Fibroblast of lung (primary cell): ENCODE measurements around the gene NR3C2. TPM values are rescaled to one million over a fixed set of nuclear protein-coding genes. Genes with fewer than 3 reads are reported as not detected.
A peak's percentile ranks its signal among the peaks of the same experiment; 100 is the strongest.

Experiments used
- DNase-seq, 2 donors: peaks; one replicate each; pipeline versions ENCODE4 v3.0.0 to v3.0.0-alpha.2; 2010; ENCODE audit warnings: low read depth in 2 of 2
- H2AFZ ChIP-seq: 2 replicates; pipeline ENCODE4 v1.5.1; 2012; ENCODE audit warnings: low read length, control low read depth, inconsistent platforms
- H3K27ac ChIP-seq: 2 replicates; pipeline ENCODE4 v1.5.1; 2011; ENCODE audit warnings: low read length, control low read depth; ENCODE audit not compliant: insufficient read depth
- H3K27me3 ChIP-seq: 2 replicates; pipeline ENCODE4 v1.5.1; 2011; ENCODE audit warnings: mild to moderate bottlenecking, low read length; ENCODE audit not compliant: control insufficient read depth, insufficient read depth
- H3K36me3 ChIP-seq: 2 replicates; pipeline ENCODE4 v1.5.1; 2011; ENCODE audit warnings: low read length; ENCODE audit not compliant: control insufficient read depth, insufficient read depth
- H3K4me1 ChIP-seq: 2 replicates; pipeline ENCODE4 v1.5.1; 2011; ENCODE audit warnings: low read length; ENCODE audit not compliant: control insufficient read depth, insufficient read depth; ENCODE audit errors: extremely low read depth
- H3K4me2 ChIP-seq: 2 replicates; pipeline ENCODE4 v1.5.1; 2011; ENCODE audit warnings: low read length, control low read depth; ENCODE audit not compliant: insufficient read depth; ENCODE audit errors: extremely low read depth
- H3K4me3 ChIP-seq, 4 experiments: fragments of 200-600 bp in 1 of 4; sonication (generic) in 1 of 4; replicated peaks in 1 of 4; 2 replicates each; pipeline ENCODE4 v1.5.1; 2011 to 2016; ENCODE audit warnings: low read length in 4 of 4, low read depth in 3 of 4, mild to moderate bottlenecking in 3 of 4, control low read depth in 2 of 4, inconsistent platforms in 1 of 4, mixed read lengths in 1 of 4; ENCODE audit not compliant: insufficient read depth in 1 of 4; ENCODE audit errors: control extremely low read depth in 1 of 4
- H3K79me2 ChIP-seq: 2 replicates; pipeline ENCODE4 v1.5.1; 2012; ENCODE audit warnings: mild to moderate bottlenecking, low read length, inconsistent platforms; ENCODE audit not compliant: control insufficient read depth, insufficient read depth
- H3K9ac ChIP-seq: 2 replicates; pipeline ENCODE4 v1.5.1; 2011; ENCODE audit warnings: mild to moderate bottlenecking, low read length, control low read depth; ENCODE audit not compliant: insufficient read depth
- H3K9me3 ChIP-seq: 2 replicates; pipeline ENCODE4 v1.5.1; 2012; ENCODE audit warnings: low read depth, low read length; ENCODE audit not compliant: control insufficient read depth, insufficient read depth
- H4K20me1 ChIP-seq: 2 replicates; pipeline ENCODE4 v1.5.1; 2011; ENCODE audit warnings: low read length; ENCODE audit not compliant: control insufficient read depth, insufficient read depth; ENCODE audit errors: extremely low read depth
- EZH2 ChIP-seq: IDR thresholded peaks from 2 replicates; pipeline ENCODE4 v1.5.1; 2012; ENCODE audit warnings: low read length, control low read depth, mild to moderate bottlenecking; ENCODE audit errors: missing control alignments
- polyA plus RNA-seq, 2 donors: library from polyadenylated mRNA; depleted of rRNA in 1 of 2; stranded (reverse) in 1 of 2; unstranded in 1 of 2; fragments of >200 nt; gene quantifications; 2 replicates each; pipeline ENCODE4 v1.2.1, GENCODE V29; 2011 to 2012; ENCODE audit warnings: missing spikeins in 1 of 2
- total RNA-seq: library from RNA; depleted of rRNA; stranded (reverse); fragments of >200 nt; gene quantifications from 2 replicates; pipeline ENCODE4 v1.2.1, GENCODE V29; 2014
- TF ChIP-seq, protein P1 (sequence below), 2 donors: IDR thresholded peaks in 1 of 2; conservative IDR thresholded peaks in 1 of 2; 1 replicate in 1 of 2; 2 replicates in 1 of 2; pipeline ENCODE4 v1.5.1; 2011 to 2012; ENCODE audit warnings: low read length in 2 of 2, control low read depth in 1 of 2, inconsistent platforms in 1 of 2, low read depth in 1 of 2, mild to moderate bottlenecking in 1 of 2

Gene NR3C2
- total and polyA plus RNA-seq, 2 donors (not counting 1 experiment from before 2014, with no cell fraction given): 1.9 to 7.4 TPM

DNA sequence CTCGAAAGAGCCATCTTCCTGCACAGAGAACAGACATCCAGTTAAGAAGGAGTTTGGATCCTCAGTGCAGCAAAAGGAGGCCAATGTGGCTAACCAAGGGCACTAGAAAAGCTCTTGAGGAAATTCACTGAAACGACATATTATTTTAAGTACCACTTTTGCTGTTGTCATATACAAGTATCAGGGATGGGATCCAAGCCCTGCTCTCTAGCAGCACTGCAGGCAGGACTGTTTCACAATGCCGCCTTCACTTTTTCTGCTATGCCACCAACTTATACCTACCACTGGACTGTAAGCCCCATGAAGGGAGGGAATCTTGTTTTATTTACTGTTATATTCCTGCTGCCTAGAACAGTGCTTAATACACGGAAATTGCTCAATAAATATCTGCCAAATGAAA is 299.0 kb downstream of the NR3C2 start:
- Histone ChIP-seq H3K36me3 (no peaks in the 10 kb centered on the region), H2AFZ (no peak overlapping the region), H3K79me2 (no peaks in the 10 kb centered on the region)

DNA sequence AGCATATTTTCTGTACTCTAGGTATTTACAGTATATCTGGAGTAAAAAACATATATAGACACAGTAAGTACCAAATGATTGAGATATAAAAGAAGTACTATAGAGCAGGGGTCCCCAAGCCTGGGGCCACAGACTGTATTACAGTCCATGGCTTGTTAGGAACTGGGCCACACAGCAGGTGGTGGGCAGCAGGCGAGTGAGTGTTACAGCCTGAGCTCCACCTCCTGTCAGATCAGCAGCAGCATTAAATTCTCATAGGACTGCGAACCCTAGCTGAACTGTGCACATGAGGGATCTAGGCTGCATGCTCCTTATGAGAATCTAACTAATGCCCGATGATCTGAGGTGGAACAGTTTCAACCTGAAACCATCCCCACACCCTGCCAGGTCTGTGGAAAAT is 300.7 kb downstream of the NR3C2 start:
- Histone ChIP-seq H3K27ac (no peak overlapping the region), H3K27me3 (no peaks in the 10 kb centered on the region), H3K79me2 (no peaks in the 10 kb centered on the region), H4K20me1 (no peaks in the 10 kb centered on the region), H3K4me2 (no peak overlapping the region), H2AFZ (no peak overlapping the region), H3K36me3 (no peaks in the 10 kb centered on the region), H3K9me3 (no peaks in the 10 kb centered on the region), H3K4me3 (no peak overlapping the region), H3K4me1 (no peaks in the 10 kb centered on the region), H3K9ac (no peak overlapping the region)
- no peak for TF ChIP-seq EZH2
- no peak for DNase-seq

More for the DNA sequence above, 299.0 kb downstream of the NR3C2 start:
- DNase-seq: no peak
- no peaks in the 10 kb centered on the region for H3K9me3 ChIP-seq
- H3K27me3 ChIP-seq: no peaks in the 10 kb centered on the region
- no peak overlapping the region for H3K4me3 ChIP-seq
- H3K4me1 ChIP-seq: no peaks in the 10 kb centered on the region
- H3K9ac ChIP-seq: no peak overlapping the region
- no peak overlapping the region for H3K4me2 ChIP-seq
- no peak overlapping the region for H3K27ac ChIP-seq
- H4K20me1 ChIP-seq: no peaks in the 10 kb centered on the region
- TF ChIP-seq, protein P1, sequence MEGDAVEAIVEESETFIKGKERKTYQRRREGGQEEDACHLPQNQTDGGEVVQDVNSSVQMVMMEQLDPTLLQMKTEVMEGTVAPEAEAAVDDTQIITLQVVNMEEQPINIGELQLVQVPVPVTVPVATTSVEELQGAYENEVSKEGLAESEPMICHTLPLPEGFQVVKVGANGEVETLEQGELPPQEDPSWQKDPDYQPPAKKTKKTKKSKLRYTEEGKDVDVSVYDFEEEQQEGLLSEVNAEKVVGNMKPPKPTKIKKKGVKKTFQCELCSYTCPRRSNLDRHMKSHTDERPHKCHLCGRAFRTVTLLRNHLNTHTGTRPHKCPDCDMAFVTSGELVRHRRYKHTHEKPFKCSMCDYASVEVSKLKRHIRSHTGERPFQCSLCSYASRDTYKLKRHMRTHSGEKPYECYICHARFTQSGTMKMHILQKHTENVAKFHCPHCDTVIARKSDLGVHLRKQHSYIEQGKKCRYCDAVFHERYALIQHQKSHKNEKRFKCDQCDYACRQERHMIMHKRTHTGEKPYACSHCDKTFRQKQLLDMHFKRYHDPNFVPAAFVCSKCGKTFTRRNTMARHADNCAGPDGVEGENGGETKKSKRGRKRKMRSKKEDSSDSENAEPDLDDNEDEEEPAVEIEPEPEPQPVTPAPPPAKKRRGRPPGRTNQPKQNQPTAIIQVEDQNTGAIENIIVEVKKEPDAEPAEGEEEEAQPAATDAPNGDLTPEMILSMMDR (conservative IDR thresholded peaks at IDR 0.05 in 1 of 2, IDR thresholded peaks at IDR 0.05 in 1 of 2; ENCODE audit: low read depth in 1 of 2, low read length in 2 of 2): no peak
- no peak for TF ChIP-seq EZH2

- Histone ChIP-seq H3K9me3 (no peaks in the 10 kb centered on the region), H3K4me2 (no peak overlapping the region), H2AFZ (no peak overlapping the region), H3K36me3 (no peaks in the 10 kb centered on the region), H3K4me1 (no peaks in the 10 kb centered on the region), H3K4me3 (no peak overlapping the region), H3K79me2 (no peaks in the 10 kb centered on the region), H3K27ac (no peak overlapping the region), H4K20me1 (no peaks in the 10 kb centered on the region), H3K9ac (no peak overlapping the region), H3K27me3 (no peaks in the 10 kb centered on the region)
- peak; percentile 31 for DNase-seq
- TF ChIP-seq, protein P1 (conservative IDR thresholded peaks at IDR 0.05 in 1 of 2, IDR thresholded peaks at IDR 0.05 in 1 of 2; ENCODE audit: low read depth in 1 of 2, low read length in 2 of 2): no peak
- no peak for TF ChIP-seq EZH2
These were observed 315.4 kb downstream of the NR3C2 start for GRCh38 chr4:148126825-148127224.
